ENCODE measurements around the gene AIP. TPM values are rescaled to one million over a fixed set of nuclear protein-coding genes. Genes with fewer than 3 reads are reported as not detected.

AIP gene
- total RNA-seq, 2 experiments from 2014 or later: 142 to 144 TPM

Small RNAs within 50 kb of the gene (microRNA-seq; reads per million reads assigned to microRNA genes)
- gene MIR6752 (ENCODE audit: borderline replicate concordance): 1.1 reads per million

Other genes starting within 250 kb of the AIP start
- 100 to 1,000 TPM; 202 to 241 TPM for gene GRK2, start 216.6 kb upstream of the AIP start, total RNA-seq
- gene ANKRD13D, start 193.7 kb upstream of the AIP start, total RNA-seq: 10 to 100 TPM; 44.9 to 69.5 TPM
- 10 to 100 TPM in 1 of 2 experiments, 1 to 10 TPM in 1; 6.0 to 11.1 TPM for gene SSH3, start 179.5 kb upstream of the AIP start, total RNA-seq
- 10 to 100 TPM; 31.3 to 37.5 TPM for gene POLD4, start 129.5 kb upstream of the AIP start, total RNA-seq
- gene CLCF1, start 109.4 kb upstream of the AIP start, total RNA-seq: under 1 TPM; 0.09 to 0.27 TPM
- gene RAD9A, start 91.0 kb upstream of the AIP start, total RNA-seq: 10 to 100 TPM; 28.8 to 30.0 TPM
- gene PPP1CA, start 81.2 kb upstream of the AIP start, total RNA-seq: 100 to 1,000 TPM; 199 to 227 TPM
- gene TBC1D10C, start 78.9 kb upstream of the AIP start, total RNA-seq: 100 to 1,000 TPM in 1 of 2 experiments, 10 to 100 TPM in 1; 83.2 to 123 TPM
- 1 to 10 TPM; 1.5 to 1.6 TPM for gene CARNS1, start 67.3 kb upstream of the AIP start, total RNA-seq
- 10 to 100 TPM; 53.4 to 57.2 TPM for gene RPS6KB2, start 54.5 kb upstream of the AIP start, total RNA-seq
- gene PTPRCAP, start 45.3 kb upstream of the AIP start, total RNA-seq: 10 to 100 TPM; 80.1 to 83.4 TPM
- 100 to 1,000 TPM; 178 to 285 TPM for gene CORO1B, start 39.5 kb upstream of the AIP start, total RNA-seq
- not detected for gene GPR152, start 30.3 kb upstream of the AIP start, total RNA-seq
- under 1 TPM; 0.37 to 0.46 TPM for gene CABP4, start 27.7 kb upstream of the AIP start, total RNA-seq
- 10 to 100 TPM; 69.9 to 74.7 TPM for gene TMEM134, start 13.8 kb upstream of the AIP start, total RNA-seq
- 100 to 1,000 TPM in 1 of 2 experiments, 10 to 100 TPM in 1; 94.5 to 100 TPM for gene PITPNM1, start 22.3 kb downstream of the AIP start, total RNA-seq
- 10 to 100 TPM; 64.1 to 68.7 TPM for gene CDK2AP2, start 25.1 kb downstream of the AIP start, total RNA-seq
- gene CABP2, start 40.4 kb downstream of the AIP start, total RNA-seq: not detected
- gene GSTP1, start 100.8 kb downstream of the AIP start, total RNA-seq: 100 to 1,000 TPM; 376 to 463 TPM
- gene NDUFV1, start 123.9 kb downstream of the AIP start, total RNA-seq: 100 to 1,000 TPM; 253 to 287 TPM
- 10 to 100 TPM; 17.0 to 23.4 TPM for gene NUDT8, start 146.9 kb downstream of the AIP start, total RNA-seq
- not detected for gene TBX10, start 156.7 kb downstream of the AIP start, total RNA-seq
- under 1 TPM; 0.46 TPM for gene ACY3, start 167.7 kb downstream of the AIP start, total RNA-seq
- gene ALDH3B2, start 191.6 kb downstream of the AIP start, total RNA-seq: not detected